Fibroblast of lung (primary cell): ENCODE data around the gene TSPAN33.

Experiments used
- CTCF ChIP-seq, 2 donors: IDR thresholded peaks in 1 of 2; conservative IDR thresholded peaks in 1 of 2; 1 replicate in 1 of 2; 2 replicates in 1 of 2; pipeline ENCODE4 v1.5.1; 2011 to 2012; ENCODE audit warnings: low read length in 2 of 2, control low read depth in 1 of 2, inconsistent platforms in 1 of 2, low read depth in 1 of 2, mild to moderate bottlenecking in 1 of 2
- EZH2 ChIP-seq: IDR thresholded peaks from 2 replicates; pipeline ENCODE4 v1.5.1; 2012; ENCODE audit warnings: low read length, control low read depth, mild to moderate bottlenecking; ENCODE audit errors: missing control alignments

DNA sequence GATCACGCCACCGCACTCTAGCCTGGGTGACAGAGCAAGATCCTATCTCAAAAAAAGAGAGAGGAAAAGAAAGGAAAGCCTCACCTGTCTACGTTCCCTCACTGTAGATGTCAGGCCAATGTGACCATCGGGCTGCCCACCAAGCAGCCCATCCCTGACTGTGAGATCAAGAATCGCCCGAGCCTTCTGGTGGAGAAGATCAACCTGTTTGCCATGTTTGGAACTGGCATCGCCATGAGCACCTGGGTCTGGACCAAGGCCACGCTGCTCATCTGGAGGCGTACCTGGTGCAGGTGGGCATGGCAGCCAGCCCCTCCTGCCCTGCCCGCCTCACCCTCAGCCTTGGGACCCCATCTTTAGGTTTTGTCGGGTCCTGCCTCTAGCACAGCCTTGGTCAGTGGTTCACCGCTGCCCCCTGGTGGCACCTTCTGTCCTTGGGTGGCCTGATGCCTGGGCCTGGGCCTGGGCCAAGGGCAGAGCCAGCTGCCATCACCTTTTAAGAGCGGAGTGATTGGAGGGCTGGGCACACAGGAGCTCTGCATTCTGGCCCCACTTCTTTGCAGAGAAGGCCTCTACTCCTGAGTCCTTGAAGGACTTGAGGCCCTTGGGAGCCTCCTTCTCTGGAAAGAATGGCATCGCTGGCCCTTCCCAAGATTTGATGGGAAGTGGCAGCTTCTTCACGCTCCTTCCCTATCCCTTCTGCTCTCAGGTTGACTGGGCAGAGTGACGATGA, 65.9 kb downstream of the TSPAN33 start:
- TF ChIP-seq CTCF (conservative IDR thresholded peaks at IDR 0.05 in 1 of 2, IDR thresholded peaks at IDR 0.05 in 1 of 2; ENCODE audit: low read depth in 1 of 2, low read length in 2 of 2), result peak; percentile 74 to 85
- no peak for TF ChIP-seq EZH2
